Gastrocnemius medialis (tissue), 4 donors: Measurements from ENCODE around the gene SMARCA1. TPM values are rescaled to one million over a fixed set of nuclear protein-coding genes. Genes with fewer than 3 reads are reported as not detected.

Experiments used
- ATAC-seq, 2 donors: fragments of 150-250 bp; one replicate each; pipeline ENCODE4 v1.9.1; 2016
- DNase-seq, 2 donors: peaks; one replicate each; pipeline ENCODE4 v3.0.0-alpha.2; 2019
- H3K27ac ChIP-seq, 4 donors: fragments of 200-600 bp; sonication (generic); 1 replicate in 1 of 4; 2 replicates in 3 of 4; pipeline ENCODE4 v1.5.1; 2016 to 2018; ENCODE audit warnings: mild to moderate bottlenecking in 2 of 4, moderate library complexity in 1 of 4
- H3K27me3 ChIP-seq, 3 donors: fragments of 200-600 bp; sonication (generic) in 2 of 3; 1 replicate in 1 of 3; 2 replicates in 2 of 3; pipeline versions ENCODE4 v1.5.1 to v1.6.0; 2016 to 2019; ENCODE audit warnings: mild to moderate bottlenecking in 1 of 3, moderate library complexity in 1 of 3
- H3K36me3 ChIP-seq, 2 donors: fragments of 200-600 bp; sonication (generic) in 1 of 2; one replicate each; pipeline ENCODE4 v1.5.1; 2017 to 2018
- H3K4me1 ChIP-seq, 2 donors: fragments of 200-600 bp; sonication (generic) in 1 of 2; one replicate each; pipeline ENCODE4 v1.5.1; 2016 to 2017; ENCODE audit warnings: mild to moderate bottlenecking in 2 of 2
- H3K4me3 ChIP-seq, 4 donors: fragments of 200-600 bp; sonication (generic) in 3 of 4; 1 replicate in 1 of 4; 2 replicates in 3 of 4; pipeline ENCODE4 v1.5.1; 2016 to 2019; ENCODE audit warnings: mild to moderate bottlenecking in 2 of 4
- H3K9me3 ChIP-seq, 3 donors: fragments of 200-600 bp; sonication (generic) in 2 of 3; 1 replicate in 1 of 3; 2 replicates in 2 of 3; pipeline ENCODE4 v1.5.1; 2016 to 2019
- CTCF ChIP-seq, 5 experiments: fragments of 450-650 bp in 3 of 5; fragments of 200-600 bp in 2 of 5; sonication (generic) in 2 of 5; IDR thresholded peaks in 4 of 5; conservative IDR thresholded peaks in 1 of 5; 1 replicate in 4 of 5; 2 replicates in 1 of 5; pipeline ENCODE4 v1.5.1; 2016 to 2019; ENCODE audit warnings: antibody characterized with exemption in 5 of 5, mild to moderate bottlenecking in 3 of 5, moderate library complexity in 3 of 5
- POLR2A ChIP-seq, 2 donors: fragments of 450-650 bp; IDR thresholded peaks; one replicate each; pipeline ENCODE4 v1.6.1; 2017; ENCODE audit warnings: antibody characterized with exemption in 2 of 2, mild to moderate bottlenecking in 2 of 2, moderate library complexity in 2 of 2
- in situ Hi-C, 4 donors: fragments of 200-750 bp; cut with MboI; loops; one replicate each; pipeline versions ENCODE4 v1.15.0 to v1.8.0; 2017; ENCODE audit warnings: low sequenced_read_pairs in 4 of 4
- intact Hi-C: fragments of 100-400 bp; cut with DNase I; formaldehyde crosslinking; loops from one replicate; pipeline ENCODE4 v1.15.1; 2023; ENCODE audit warnings: low total_unique reads
- total RNA-seq, 4 donors: library from RNA; depleted of rRNA; stranded (reverse); fragments of >200 nt; gene quantifications; one replicate each; pipeline versions ENCODE4 v1.1.0 to v1.2.3, GENCODE V29; 2016

Gene SMARCA1
- total RNA-seq, 4 donors from 2014 or later: 11.6 to 16.7 (median 15.9) TPM

GRCh38 chrX:129495900-129496299 is 27.4 kb downstream of the SMARCA1 start:
- in situ Hi-C loops: no loop called here
- H3K4me1 ChIP-seq: no peaks in the 10 kb centered on the region
- no peaks in the 10 kb centered on the region for H3K36me3 ChIP-seq
- intact Hi-C loops: no loop called here
- H3K27me3 ChIP-seq: no peaks in the 10 kb centered on the region
- DNase-seq (no peak), ATAC-seq (no peak)
- no peak overlapping the region for H3K4me3 ChIP-seq
- no peak for TF ChIP-seq POLR2A (IDR thresholded peaks at IDR 0.05)
- TF ChIP-seq CTCF (IDR thresholded peaks at IDR 0.05 in 4 of 5, conservative IDR thresholded peaks at IDR 0.05 in 1 of 5): no peak
- H3K9me3 ChIP-seq: no peaks in the 10 kb centered on the region
- H3K27ac ChIP-seq: no peak overlapping the region

DNA sequence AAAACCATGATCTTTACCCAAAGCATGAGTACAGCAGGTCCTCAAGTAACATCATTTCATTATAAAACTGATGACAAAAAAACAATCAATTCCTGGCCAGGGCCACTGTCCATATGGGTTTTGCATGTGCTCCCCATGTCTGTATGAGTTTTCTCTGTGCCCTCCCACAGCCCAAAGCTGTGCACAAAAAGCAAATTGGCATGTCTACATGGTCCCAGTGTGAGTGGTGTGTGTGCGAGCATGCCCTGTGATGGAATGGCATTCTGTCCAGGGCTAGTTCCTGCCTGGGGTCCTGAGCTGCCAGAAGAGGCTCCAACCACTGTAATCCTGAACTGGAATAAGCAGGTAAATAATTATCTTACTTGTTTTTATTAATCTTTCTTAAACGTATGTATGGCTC is 28.4 kb downstream of the SMARCA1 start:
- Histone ChIP-seq H3K27ac (no peak overlapping the region), H3K9me3 (no peaks in the 10 kb centered on the region), H3K4me1 (no peaks in the 10 kb centered on the region), H3K4me3 (no peak overlapping the region), H3K27me3 (no peaks in the 10 kb centered on the region), H3K36me3 (no peaks in the 10 kb centered on the region)
- TF ChIP-seq POLR2A (IDR thresholded peaks at IDR 0.05) (no peak), CTCF (IDR thresholded peaks at IDR 0.05 in 4 of 5, conservative IDR thresholded peaks at IDR 0.05 in 1 of 5) (no peak)
- in situ Hi-C loops: no loop called here
- DNase-seq: no peak
- ATAC-seq: no peak
- intact Hi-C loops: no loop called here

DNA sequence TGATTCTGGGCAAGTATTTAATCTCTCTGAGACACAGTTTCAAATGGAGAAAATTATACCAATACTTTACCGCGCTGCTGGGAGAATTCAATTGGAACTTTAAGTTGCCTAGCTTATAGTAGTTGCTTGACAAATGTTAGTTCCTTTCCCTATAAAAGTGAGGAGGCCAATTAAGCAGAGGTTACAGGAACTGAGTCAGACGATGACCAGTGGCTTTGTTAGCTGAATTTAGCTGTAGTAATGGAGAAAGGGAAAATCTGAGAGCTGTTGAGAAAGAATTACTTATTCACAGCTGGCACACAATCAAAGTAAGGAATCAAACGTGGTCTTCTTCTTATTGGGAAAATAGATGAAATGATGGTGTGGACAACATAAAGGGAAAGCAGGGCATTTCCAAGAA is 29.6 kb downstream of the SMARCA1 start:
- no peaks in the 10 kb centered on the region for H3K9me3 ChIP-seq
- H3K4me3 ChIP-seq: no peak overlapping the region
- H3K27ac ChIP-seq: no peak overlapping the region
- DNase-seq: no peak
- intact Hi-C loops: no loop called here
- no peaks in the 10 kb centered on the region for H3K4me1 ChIP-seq
- no peaks in the 10 kb centered on the region for H3K36me3 ChIP-seq
- no peak for ATAC-seq
- TF ChIP-seq POLR2A (IDR thresholded peaks at IDR 0.05) (no peak), CTCF (IDR thresholded peaks at IDR 0.05 in 4 of 5, conservative IDR thresholded peaks at IDR 0.05 in 1 of 5) (no peak)
- in situ Hi-C loops: no loop called here
- no peaks in the 10 kb centered on the region for H3K27me3 ChIP-seq

DNA sequence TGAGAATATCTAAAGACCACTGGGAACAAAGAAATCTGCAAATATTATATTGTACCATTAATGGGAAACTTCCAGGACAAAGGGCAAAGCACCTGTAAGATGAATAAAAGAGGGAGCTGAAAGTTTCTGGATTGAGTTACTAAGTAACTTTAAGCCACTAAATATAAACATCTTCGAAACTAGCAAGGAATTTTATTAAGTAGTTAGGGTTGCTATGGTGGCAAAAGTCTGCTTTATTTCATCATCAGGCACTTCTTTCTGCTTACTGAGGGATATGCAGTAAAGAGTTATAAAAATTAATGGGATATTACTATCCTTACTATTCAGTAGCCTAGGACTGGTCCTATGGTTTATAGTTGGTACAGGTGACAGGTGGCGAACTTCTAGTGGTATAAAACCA is 33.0 kb downstream of the SMARCA1 start:
- H3K27ac ChIP-seq: no peak overlapping the region
- no peak overlapping the region for H3K4me3 ChIP-seq
- H3K4me1 ChIP-seq: no peaks in the 10 kb centered on the region
- intact Hi-C loops (no loop called here), in situ Hi-C loops (no loop called here)
- DNase-seq: no peak
- H3K9me3 ChIP-seq: no peaks in the 10 kb centered on the region
- no peaks in the 10 kb centered on the region for H3K36me3 ChIP-seq
- TF ChIP-seq POLR2A (IDR thresholded peaks at IDR 0.05) (no peak), CTCF (IDR thresholded peaks at IDR 0.05 in 4 of 5, conservative IDR thresholded peaks at IDR 0.05 in 1 of 5) (no peak)
- H3K27me3 ChIP-seq: no peaks in the 10 kb centered on the region
- ATAC-seq: no peak

- in situ Hi-C loops (no loop called here), intact Hi-C loops (no loop called here)
- no peak overlapping the region for H3K27ac ChIP-seq
- ATAC-seq (no peak), DNase-seq (no peak)
- no peak overlapping the region for H3K4me3 ChIP-seq
- H3K4me1 ChIP-seq: no peaks in the 10 kb centered on the region
- H3K36me3 ChIP-seq: no peaks in the 10 kb centered on the region
- no peaks in the 10 kb centered on the region for H3K27me3 ChIP-seq
- no peaks in the 10 kb centered on the region for H3K9me3 ChIP-seq
- TF ChIP-seq CTCF (IDR thresholded peaks at IDR 0.05 in 4 of 5, conservative IDR thresholded peaks at IDR 0.05 in 1 of 5) (no peak), POLR2A (IDR thresholded peaks at IDR 0.05) (no peak)
Measured at GRCh38 chrX:129488359-129488758, 34.9 kb downstream of the SMARCA1 start.
